ENCODE results near the gene TMEM108.

DNA sequence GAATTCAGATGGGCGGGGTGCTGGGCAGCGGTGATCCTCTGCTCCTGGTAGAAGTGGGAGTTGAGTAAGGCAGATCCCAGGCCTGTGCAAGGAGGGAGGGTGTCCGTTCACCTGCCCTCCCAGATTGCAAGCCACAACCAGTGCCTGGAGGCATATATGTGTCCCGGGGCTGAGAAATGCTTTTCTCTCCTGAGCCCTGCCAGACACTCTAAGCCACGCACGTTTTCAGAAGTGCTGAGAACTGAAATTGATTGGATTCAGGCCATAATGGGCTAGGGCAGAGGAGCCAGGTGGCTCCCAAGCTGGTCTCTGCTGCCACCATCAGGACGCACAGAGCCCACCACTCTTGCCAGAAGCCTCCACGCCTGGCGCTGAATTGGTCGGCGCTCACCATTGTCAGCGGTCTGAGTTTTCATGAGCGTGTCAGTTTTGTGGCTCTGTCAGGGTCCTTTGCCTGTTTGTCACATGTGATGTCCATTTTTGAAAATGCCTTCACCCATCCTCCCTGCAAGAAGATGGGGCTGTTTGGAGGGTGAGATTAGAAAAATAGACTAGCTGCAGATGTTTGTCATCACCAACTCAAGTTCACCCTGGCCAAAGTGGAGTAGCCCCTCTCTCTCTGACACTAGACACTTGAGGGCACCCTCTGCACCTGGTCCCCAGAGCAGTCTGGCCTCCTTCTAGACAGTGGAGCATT, 346.3 kb downstream of the TMEM108 start:
- TF ChIP-seq, protein P1, sequence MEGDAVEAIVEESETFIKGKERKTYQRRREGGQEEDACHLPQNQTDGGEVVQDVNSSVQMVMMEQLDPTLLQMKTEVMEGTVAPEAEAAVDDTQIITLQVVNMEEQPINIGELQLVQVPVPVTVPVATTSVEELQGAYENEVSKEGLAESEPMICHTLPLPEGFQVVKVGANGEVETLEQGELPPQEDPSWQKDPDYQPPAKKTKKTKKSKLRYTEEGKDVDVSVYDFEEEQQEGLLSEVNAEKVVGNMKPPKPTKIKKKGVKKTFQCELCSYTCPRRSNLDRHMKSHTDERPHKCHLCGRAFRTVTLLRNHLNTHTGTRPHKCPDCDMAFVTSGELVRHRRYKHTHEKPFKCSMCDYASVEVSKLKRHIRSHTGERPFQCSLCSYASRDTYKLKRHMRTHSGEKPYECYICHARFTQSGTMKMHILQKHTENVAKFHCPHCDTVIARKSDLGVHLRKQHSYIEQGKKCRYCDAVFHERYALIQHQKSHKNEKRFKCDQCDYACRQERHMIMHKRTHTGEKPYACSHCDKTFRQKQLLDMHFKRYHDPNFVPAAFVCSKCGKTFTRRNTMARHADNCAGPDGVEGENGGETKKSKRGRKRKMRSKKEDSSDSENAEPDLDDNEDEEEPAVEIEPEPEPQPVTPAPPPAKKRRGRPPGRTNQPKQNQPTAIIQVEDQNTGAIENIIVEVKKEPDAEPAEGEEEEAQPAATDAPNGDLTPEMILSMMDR (IDR thresholded peaks at IDR 0.05), result peak in 2 of 3 experiments; percentile 43 to 73
- TF ChIP-seq POLR2A (IDR thresholded peaks at IDR 0.05), result no peak
